Measurements from ENCODE around the gene MEX3C. TPM values are rescaled to one million over a fixed set of nuclear protein-coding genes. Genes with fewer than 3 reads are reported as not detected.

The MEX3C gene
- total RNA-seq, 1 experiment from 2014 or later, result 86.9 TPM

DNA sequence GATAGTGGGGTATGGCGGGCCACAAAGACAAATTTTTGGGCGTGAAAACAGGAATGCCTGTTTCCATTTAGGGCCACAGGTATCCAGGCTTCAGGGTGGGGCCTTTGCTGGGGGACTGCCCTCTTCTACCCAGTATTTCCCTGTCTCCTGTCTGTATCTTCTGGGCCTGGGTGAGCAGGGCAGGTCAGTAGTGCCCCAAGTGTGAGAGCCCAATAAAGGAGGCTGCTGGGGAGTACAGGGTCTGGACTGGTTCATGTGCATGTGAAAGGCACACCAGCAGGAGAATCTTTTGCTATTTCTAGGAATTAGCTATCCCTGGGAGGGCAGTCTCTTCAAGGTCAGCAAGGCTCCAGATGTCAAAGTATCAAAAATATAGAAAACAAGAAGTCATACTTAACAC, 71.5 kb downstream of the MEX3C start:
- Mint-ChIP-seq H3K4me1 (ENCODE audit: low read depth, unreplicated experiment) (no peaks in the 10 kb centered on the region), H3K27me3 (ENCODE audit: unreplicated experiment) (no peaks in the 10 kb centered on the region), H3K9me3 (ENCODE audit: low read depth, unreplicated experiment) (no peaks in the 10 kb centered on the region), H3K27ac (ENCODE audit: unreplicated experiment) (no peak overlapping the region), H3K36me3 (ENCODE audit: insufficient read depth, unreplicated experiment) (no peaks in the 10 kb centered on the region), H3K4me3 (ENCODE audit: low read depth, unreplicated experiment) (no peak overlapping the region)
- DNase-seq, result no peak
- CTCF ChIA-PET, result no interaction called here
- BruUV-seq (replicated peaks), result no TSS peak
- TF ChIP-seq CTCF (IDR thresholded peaks at IDR 0.05; ENCODE audit: unreplicated experiment), result no peak
- intact Hi-C loops (cut with micrococcal nuclease; ENCODE audit: unreplicated experiment), result no loop called here

Other genes with a start within 250 kb of the MEX3C start
- gene ELAC1, start 229.6 kb downstream of the MEX3C start, total RNA-seq (2022), result 11.6 and 12.4 TPM in 2 replicates
- gene SMAD4, start 167.5 kb downstream of the MEX3C start, total RNA-seq (2022), result 78.6 and 96.7 TPM in 2 replicates

All from Calu3 (cell line).